ENCODE results near the gene KDM2A.
"Not testable (repeated sequence)": the region's sequence is repeated elsewhere in the genome, so short reads cannot be mapped to it uniquely, and the experiment has no call there.

DNA sequence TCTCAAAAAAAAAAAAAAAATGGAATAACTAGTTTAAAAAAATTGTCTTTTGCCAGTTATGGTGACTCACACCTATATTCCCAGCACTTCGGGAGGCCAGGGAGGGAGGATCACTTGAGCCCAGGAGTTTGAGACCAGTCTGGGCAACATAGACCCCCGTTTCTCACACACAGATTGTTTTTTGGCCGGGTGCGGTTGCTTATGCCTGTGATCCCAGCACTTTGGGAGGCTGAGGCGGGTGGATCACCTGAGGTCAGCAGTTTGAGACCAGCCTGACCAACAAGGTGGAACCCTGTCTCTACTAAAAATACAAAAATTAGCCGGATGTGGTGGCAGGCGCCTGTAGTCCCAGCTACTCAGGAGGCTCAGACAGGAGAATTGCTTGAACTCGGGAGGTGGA, 7.2 kb downstream of the KDM2A start:
- TF ChIP-seq, protein P1, sequence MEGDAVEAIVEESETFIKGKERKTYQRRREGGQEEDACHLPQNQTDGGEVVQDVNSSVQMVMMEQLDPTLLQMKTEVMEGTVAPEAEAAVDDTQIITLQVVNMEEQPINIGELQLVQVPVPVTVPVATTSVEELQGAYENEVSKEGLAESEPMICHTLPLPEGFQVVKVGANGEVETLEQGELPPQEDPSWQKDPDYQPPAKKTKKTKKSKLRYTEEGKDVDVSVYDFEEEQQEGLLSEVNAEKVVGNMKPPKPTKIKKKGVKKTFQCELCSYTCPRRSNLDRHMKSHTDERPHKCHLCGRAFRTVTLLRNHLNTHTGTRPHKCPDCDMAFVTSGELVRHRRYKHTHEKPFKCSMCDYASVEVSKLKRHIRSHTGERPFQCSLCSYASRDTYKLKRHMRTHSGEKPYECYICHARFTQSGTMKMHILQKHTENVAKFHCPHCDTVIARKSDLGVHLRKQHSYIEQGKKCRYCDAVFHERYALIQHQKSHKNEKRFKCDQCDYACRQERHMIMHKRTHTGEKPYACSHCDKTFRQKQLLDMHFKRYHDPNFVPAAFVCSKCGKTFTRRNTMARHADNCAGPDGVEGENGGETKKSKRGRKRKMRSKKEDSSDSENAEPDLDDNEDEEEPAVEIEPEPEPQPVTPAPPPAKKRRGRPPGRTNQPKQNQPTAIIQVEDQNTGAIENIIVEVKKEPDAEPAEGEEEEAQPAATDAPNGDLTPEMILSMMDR (IDR thresholded peaks at IDR 0.05): not testable (repeated sequence)
- not testable (repeated sequence) for TF ChIP-seq POLR2A (IDR thresholded peaks at IDR 0.05)

All from thyroid gland (tissue), 4 donors.